WTC11 (cell line): ENCODE results near the gene EEF1AKMT3. TPM values are rescaled to one million over a fixed set of nuclear protein-coding genes. Genes with fewer than 3 reads are reported as not detected.

Experiments used
- ATAC-seq: fragments of 200-7000 bp; cut with Tn5 transposase; 2 replicates; pipeline ENCODE4 v1.10.0; 2021; ENCODE audit warnings: mild to moderate bottlenecking, moderate library complexity
- CTCF ChIA-PET: fragments of 300-600 bp; sonication (Branson Sonifier 250); formaldehyde crosslinking; loops from one replicate; lab custom pipeline; 2021; ENCODE audit warnings: antibody characterized with exemption; lab: Charles Lee
- POLR2A ChIA-PET: fragments of 350-600 bp; sonication (Branson Sonifier 250); formaldehyde crosslinking; loops from one replicate; lab custom pipeline; 2021; ENCODE audit warnings: antibody characterized with exemption; lab: Charles Lee
- DNase-seq: peaks from one replicate; pipeline ENCODE4 v3.0.0; 2021; ENCODE audit warnings: low spot score
- H3K27ac Mint-ChIP-seq: 2 replicates; pipeline ENCODE4 v1.8.0; 2021; ENCODE audit warnings: mixed read lengths
- H3K27me3 Mint-ChIP-seq: 2 replicates; pipeline ENCODE4 v1.8.0; 2021; ENCODE audit warnings: low read depth, mild to moderate bottlenecking, moderate library complexity, mixed read lengths
- H3K36me3 Mint-ChIP-seq: 2 replicates; pipeline ENCODE4 v1.8.0; 2021; ENCODE audit warnings: mixed read lengths
- H3K4me1 Mint-ChIP-seq: 2 replicates; pipeline ENCODE4 v1.8.0; 2022; ENCODE audit warnings: mixed read lengths
- H3K4me3 Mint-ChIP-seq: 2 replicates; pipeline ENCODE4 v1.8.0; 2021; ENCODE audit warnings: mild to moderate bottlenecking, moderate library complexity, mixed read lengths
- H3K9me3 Mint-ChIP-seq: 2 replicates; pipeline ENCODE4 v1.8.0; 2021; ENCODE audit warnings: mixed read lengths
- AFF4 ChIP-seq: sonication (generic); formaldehyde crosslinking; IDR thresholded peaks from 2 replicates; pipeline ENCODE4 v1.8.1; 2023; ENCODE audit warnings: mild to moderate bottlenecking, missing genetic modification reagents, borderline replicate concordance
- ATF2 ChIP-seq: sonication (generic); formaldehyde crosslinking; IDR thresholded peaks from 2 replicates; pipeline ENCODE4 v1.8.1; 2022; ENCODE audit warnings: low read depth, missing genetic modification reagents, borderline replicate concordance
- E2F4 ChIP-seq: sonication (generic); formaldehyde crosslinking; IDR thresholded peaks from 2 replicates; pipeline ENCODE4 v1.8.1; 2022; ENCODE audit warnings: low read depth, mild to moderate bottlenecking, moderate library complexity, missing genetic modification reagents, borderline replicate concordance
- ELF4 ChIP-seq: sonication (generic); formaldehyde crosslinking; IDR thresholded peaks from 2 replicates; pipeline ENCODE4 v1.8.1; 2022; ENCODE audit warnings: low read depth, mild to moderate bottlenecking, moderate library complexity, missing genetic modification reagents
- EMX1 ChIP-seq: fragments of 250-450 bp; sonication (Bioruptor Pico); IDR thresholded peaks from 2 replicates; pipeline ENCODE4 v1.8.0; 2021; ENCODE audit warnings: mild to moderate bottlenecking
- ESRRA ChIP-seq: sonication (generic); formaldehyde crosslinking; IDR thresholded peaks from 2 replicates; pipeline ENCODE4 v1.8.1; 2022; ENCODE audit warnings: mild to moderate bottlenecking, missing genetic modification reagents, borderline replicate concordance
- IRF1 ChIP-seq: sonication (generic); formaldehyde crosslinking; IDR thresholded peaks from 2 replicates; pipeline ENCODE4 v1.8.0; 2023; ENCODE audit warnings: missing genetic modification reagents
- NFE2L1 ChIP-seq: sonication (generic); formaldehyde crosslinking; IDR thresholded peaks from 2 replicates; pipeline ENCODE4 v1.8.1; 2023; ENCODE audit warnings: missing genetic modification reagents
- NR2C2 ChIP-seq: sonication (generic); formaldehyde crosslinking; IDR thresholded peaks from 2 replicates; pipeline ENCODE4 v1.8.0; 2022; ENCODE audit warnings: mild to moderate bottlenecking, missing genetic modification reagents
- OVOL2 ChIP-seq: fragments of 250-450 bp; sonication (Bioruptor Pico); IDR thresholded peaks from 2 replicates; pipeline ENCODE4 v1.9.0; 2021; ENCODE audit warnings: mild to moderate bottlenecking, borderline replicate concordance
- RELA ChIP-seq: sonication (generic); formaldehyde crosslinking; IDR thresholded peaks from 2 replicates; pipeline ENCODE4 v1.8.1; 2022; ENCODE audit warnings: missing genetic modification reagents, mild to moderate bottlenecking, borderline replicate concordance
- SMAD4 ChIP-seq: sonication (generic); formaldehyde crosslinking; IDR thresholded peaks from 2 replicates; pipeline ENCODE4 v1.8.0; 2022; ENCODE audit warnings: mild to moderate bottlenecking, missing genetic modification reagents
- SP1 ChIP-seq: sonication (generic); formaldehyde crosslinking; conservative IDR thresholded peaks from 2 replicates; pipeline ENCODE4 v1.8.1; 2022; ENCODE audit warnings: missing genetic modification reagents
- TEAD1 ChIP-seq: sonication (generic); formaldehyde crosslinking; IDR thresholded peaks from 2 replicates; pipeline ENCODE4 v1.8.0; 2022; ENCODE audit warnings: mild to moderate bottlenecking, missing genetic modification reagents
- USF2 ChIP-seq: sonication (generic); formaldehyde crosslinking; IDR thresholded peaks from 2 replicates; pipeline ENCODE4 v1.8.1; 2023; ENCODE audit warnings: mild to moderate bottlenecking, missing genetic modification reagents, moderate library complexity
- ZBTB21 ChIP-seq: sonication (generic); formaldehyde crosslinking; IDR thresholded peaks from 2 replicates; pipeline ENCODE4 v1.8.1; 2023; ENCODE audit warnings: mild to moderate bottlenecking, missing genetic modification reagents, borderline replicate concordance
- ZNF219 ChIP-seq: sonication (generic); formaldehyde crosslinking; IDR thresholded peaks from 2 replicates; pipeline ENCODE4 v1.8.0; 2023; ENCODE audit warnings: missing genetic modification reagents, mild to moderate bottlenecking, borderline replicate concordance
- ZNF232 ChIP-seq: sonication (generic); formaldehyde crosslinking; IDR thresholded peaks from 2 replicates; pipeline ENCODE4 v1.8.0; 2022; ENCODE audit warnings: mild to moderate bottlenecking, missing genetic modification reagents
- ZNF263 ChIP-seq: sonication (generic); formaldehyde crosslinking; IDR thresholded peaks from 2 replicates; pipeline ENCODE4 v1.8.1; 2022; ENCODE audit warnings: low read depth, mild to moderate bottlenecking, moderate library complexity, missing genetic modification reagents
- ZNF396 ChIP-seq: fragments of 250-450 bp; sonication (Bioruptor Pico); IDR thresholded peaks from 2 replicates; pipeline ENCODE4 v1.8.0; 2021; ENCODE audit warnings: mild to moderate bottlenecking, moderate library complexity, borderline replicate concordance
- ZNF416 ChIP-seq: fragments of 250-450 bp; sonication (Bioruptor Pico); IDR thresholded peaks from 2 replicates; pipeline ENCODE4 v1.9.0; 2021; ENCODE audit warnings: mild to moderate bottlenecking, inconsistent platforms
- ZNF671 ChIP-seq: fragments of 250-450 bp; sonication (Bioruptor Pico); IDR thresholded peaks from 2 replicates; pipeline ENCODE4 v1.8.0; 2021; ENCODE audit warnings: mild to moderate bottlenecking
- total RNA-seq: library from RNA; stranded (reverse); gene quantifications from 3 replicates; pipeline ENCODE4 v1.2.3, GENCODE V29; 2021
- TF ChIP-seq, protein P1 (sequence below): fragments of 250-450 bp; sonication (Bioruptor Pico); IDR thresholded peaks from 2 replicates; pipeline ENCODE4 v1.9.0; 2021; ENCODE audit warnings: mild to moderate bottlenecking

Gene EEF1AKMT3
- total RNA-seq, 1 experiment from 2014 or later = 3.2 TPM

GRCh38 chr12:57769594-57769993 lies 2.8 kb upstream of the EEF1AKMT3 start:
- Mint-ChIP-seq H3K27ac (no peak overlapping the region), H3K27me3 (peaks cover 54% of the 10 kb centered on the region), H3K9me3 (no peaks in the 10 kb centered on the region), H3K36me3 (peaks cover 23% of the 10 kb centered on the region), H3K4me1 (peaks cover 27% of the 10 kb centered on the region), H3K4me3 (no peak overlapping the region)
- CTCF ChIA-PET = no interaction called here
- DNase-seq (no peak), ATAC-seq (no peak)
- POLR2A ChIA-PET = no interaction called here
- TF ChIP-seq, protein P1, sequence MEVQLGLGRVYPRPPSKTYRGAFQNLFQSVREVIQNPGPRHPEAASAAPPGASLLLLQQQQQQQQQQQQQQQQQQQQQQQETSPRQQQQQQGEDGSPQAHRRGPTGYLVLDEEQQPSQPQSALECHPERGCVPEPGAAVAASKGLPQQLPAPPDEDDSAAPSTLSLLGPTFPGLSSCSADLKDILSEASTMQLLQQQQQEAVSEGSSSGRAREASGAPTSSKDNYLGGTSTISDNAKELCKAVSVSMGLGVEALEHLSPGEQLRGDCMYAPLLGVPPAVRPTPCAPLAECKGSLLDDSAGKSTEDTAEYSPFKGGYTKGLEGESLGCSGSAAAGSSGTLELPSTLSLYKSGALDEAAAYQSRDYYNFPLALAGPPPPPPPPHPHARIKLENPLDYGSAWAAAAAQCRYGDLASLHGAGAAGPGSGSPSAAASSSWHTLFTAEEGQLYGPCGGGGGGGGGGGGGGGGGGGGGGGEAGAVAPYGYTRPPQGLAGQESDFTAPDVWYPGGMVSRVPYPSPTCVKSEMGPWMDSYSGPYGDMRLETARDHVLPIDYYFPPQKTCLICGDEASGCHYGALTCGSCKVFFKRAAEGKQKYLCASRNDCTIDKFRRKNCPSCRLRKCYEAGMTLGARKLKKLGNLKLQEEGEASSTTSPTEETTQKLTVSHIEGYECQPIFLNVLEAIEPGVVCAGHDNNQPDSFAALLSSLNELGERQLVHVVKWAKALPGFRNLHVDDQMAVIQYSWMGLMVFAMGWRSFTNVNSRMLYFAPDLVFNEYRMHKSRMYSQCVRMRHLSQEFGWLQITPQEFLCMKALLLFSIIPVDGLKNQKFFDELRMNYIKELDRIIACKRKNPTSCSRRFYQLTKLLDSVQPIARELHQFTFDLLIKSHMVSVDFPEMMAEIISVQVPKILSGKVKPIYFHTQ (CRISPR knock-in tag) = no peak
- no peak for TF ChIP-seq ZNF232 (CRISPR knock-in tag)
- no peak for TF ChIP-seq NR2C2
- TF ChIP-seq IRF1 (CRISPR knock-in tag) = no peak
- TF ChIP-seq SMAD4 = no peak
- TF ChIP-seq ZNF396 (CRISPR knock-in tag) = no peak
- no peak for TF ChIP-seq EMX1
- no peak for TF ChIP-seq ZNF416
- TF ChIP-seq ATF2 (CRISPR knock-in tag) = no peak
- no peak for TF ChIP-seq RELA
- TF ChIP-seq ZNF671 (CRISPR knock-in tag) = no peak
- TF ChIP-seq ZBTB21 (CRISPR knock-in tag) = no peak
- no peak for TF ChIP-seq E2F4 (CRISPR knock-in tag)
- no peak for TF ChIP-seq ELF4 (CRISPR knock-in tag)

DNA sequence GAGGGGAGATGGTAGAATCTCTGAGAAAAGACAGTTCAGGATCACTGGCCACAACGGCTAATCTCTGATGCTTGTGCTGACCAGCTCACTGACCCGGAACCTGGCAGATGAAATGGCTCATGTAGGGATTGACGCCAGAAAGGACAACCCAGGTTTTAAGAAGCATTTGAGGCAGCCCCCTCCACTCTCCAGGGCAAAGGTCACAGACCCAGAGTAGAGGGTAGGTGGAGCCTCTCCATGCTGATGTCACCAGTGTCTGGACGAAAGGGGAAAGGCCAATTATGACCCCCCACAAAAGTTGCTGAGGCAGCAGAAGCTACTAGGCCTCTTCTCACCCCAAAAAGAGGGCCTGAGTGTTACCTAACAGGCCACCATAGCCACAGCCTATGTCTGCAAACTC lies 1.7 kb upstream of the EEF1AKMT3 start:
- no peak for DNase-seq
- TF ChIP-seq TEAD1 (CRISPR knock-in tag) = no peak
- TF ChIP-seq SP1 (CRISPR knock-in tag) = no peak
- no peak for TF ChIP-seq ZNF219 (CRISPR knock-in tag)
- no peak for TF ChIP-seq USF2 (CRISPR knock-in tag)
- no peak for TF ChIP-seq AFF4 (CRISPR knock-in tag)
- no peak for TF ChIP-seq SMAD4
- no peak for TF ChIP-seq ZNF263 (CRISPR knock-in tag)
- no peak for TF ChIP-seq OVOL2 (CRISPR knock-in tag)
- TF ChIP-seq EMX1 = no peak
- TF ChIP-seq E2F4 (CRISPR knock-in tag) = no peak
- no peak for TF ChIP-seq NFE2L1 (CRISPR knock-in tag)
- no peak for TF ChIP-seq ESRRA (CRISPR knock-in tag)
- Mint-ChIP-seq H3K36me3 (peaks cover 23% of the 10 kb centered on the region), H3K27ac (no peak overlapping the region), H3K9me3 (no peaks in the 10 kb centered on the region), H3K4me3 (peak overlapping the region; percentile 97), H3K27me3 (peaks cover 43% of the 10 kb centered on the region), H3K4me1 (peaks cover 19% of the 10 kb centered on the region)
- ATAC-seq = no peak
- POLR2A ChIA-PET = no interaction called here
- CTCF ChIA-PET = interaction anchor here (0.7 kb wide), 1 partner anchor 33 kb away, joined by 6 read pairs; no protein-coding TSS in a partner anchor
